ENCODE measurements around the gene HHAT. TPM values are rescaled to one million over a fixed set of nuclear protein-coding genes. Genes with fewer than 3 reads are reported as not detected.

Gene HHAT
- total and polyA plus RNA-seq, 2 of the 13 experiments (the other 11 are each of a cell fraction or from before 2014, with no cell fraction given), result 2.6 to 4.9 TPM

GRCh38 chr1:210328746-210329503 is at the start of gene HHAT (continued):
- TF ChIP-seq ZFP91 (CRISPR knock-in tag; IDR thresholded peaks at IDR 0.05; ENCODE audit: borderline replicate concordance) (peak; percentile 36; the same call in 1 of the 2 replicates), ZNF430 (CRISPR knock-in tag; IDR thresholded peaks at IDR 0.05) (peak; percentile 41; the same call in 1 of the 2 replicates), ZNF326 (CRISPR knock-in tag; IDR thresholded peaks at IDR 0.05; ENCODE audit: borderline replicate concordance) (no peak), ZNF776 (CRISPR knock-in tag; IDR thresholded peaks at IDR 0.05) (0 out of 2 replicates have a peak, but pooled peaks have one; percentile 9), AHDC1 (CRISPR knock-in tag; IDR thresholded peaks at IDR 0.05; ENCODE audit: borderline replicate concordance) (no peak), RBM22 (optimal IDR thresholded peaks at IDR 0.05; ENCODE audit: low read length) (no peak), CCDC6 (CRISPR knock-in tag; IDR thresholded peaks at IDR 0.05) (peak; percentile 81), CBX1 (IDR thresholded peaks at IDR 0.05; ENCODE audit: low read depth) (no peak), ZNF251 (CRISPR knock-in tag; IDR thresholded peaks at IDR 0.05) (no peak), ZNF205 (CRISPR knock-in tag; IDR thresholded peaks at IDR 0.05) (peak; percentile 37; the same call in 1 of the 2 replicates), TARDBP (CRISPR knock-in tag; IDR thresholded peaks at IDR 0.05) (no peak), ELF1 (CRISPR knock-in tag; IDR thresholded peaks at IDR 0.05) (peak; percentile 38; the same call in 1 of the 2 replicates), CC2D1A (CRISPR knock-in tag; IDR thresholded peaks at IDR 0.05) (no peak), HNRNPK (IDR thresholded peaks at IDR 0.05; ENCODE audit: low read depth, low read length, poor library complexity, severe bottlenecking) (no peak), ZC3H13 (CRISPR knock-in tag; IDR thresholded peaks at IDR 0.05) (0 out of 2 replicates have a peak, but pooled peaks have one; percentile 28), TOPORS (CRISPR knock-in tag; IDR thresholded peaks at IDR 0.05) (no peak), SRY (CRISPR knock-in tag; IDR thresholded peaks at IDR 0.05) (no peak), ZNF230 (CRISPR knock-in tag; IDR thresholded peaks at IDR 0.05) (peak; percentile 48; the same call in 1 of the 2 replicates), FOXK2 (IDR thresholded peaks at IDR 0.05) (no peak)
